Stimulated activated CD8-positive, alpha-beta memory T cell treated with anti-CD3 and anti-CD28 coated beads, Interleukin-2, amount 100 ng/mL, for 48 hours (primary cell): ENCODE measurements around the gene TPRKB.
"Not testable (repeated sequence)": the region's sequence is repeated elsewhere in the genome, so short reads cannot be mapped to it uniquely, and the experiment has no call there.

Source experiments
- DNase-seq, 2 donors: peaks; one replicate each; pipeline ENCODE4 v3.0.0-alpha.2; 2020; ENCODE audit warnings: low read depth in 2 of 2

Gene TPRKB

DNA sequence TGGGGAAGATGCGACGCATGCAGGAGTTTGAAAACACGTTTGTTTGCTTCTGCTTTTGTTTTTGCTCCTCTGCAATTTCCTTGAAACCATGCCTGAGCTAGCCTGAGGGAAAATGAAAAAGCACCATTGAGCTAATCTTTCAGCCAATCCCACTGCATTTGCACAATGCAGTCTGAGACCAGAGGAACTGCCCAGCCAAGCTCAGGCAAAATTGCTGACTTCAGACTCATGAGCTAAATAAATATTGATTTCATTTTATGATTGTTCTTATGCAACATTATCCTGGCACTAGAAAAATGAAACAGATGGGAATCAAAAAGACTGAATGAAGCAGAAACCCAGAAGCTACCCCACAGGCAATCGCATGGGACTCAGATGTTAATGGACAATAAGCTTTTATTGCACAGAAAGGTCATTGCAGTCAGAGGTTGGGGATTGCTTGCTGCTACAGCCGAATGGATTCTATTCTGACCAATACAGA, 37.0 kb downstream of the TPRKB start:
- DNase-seq = no peak

DNA sequence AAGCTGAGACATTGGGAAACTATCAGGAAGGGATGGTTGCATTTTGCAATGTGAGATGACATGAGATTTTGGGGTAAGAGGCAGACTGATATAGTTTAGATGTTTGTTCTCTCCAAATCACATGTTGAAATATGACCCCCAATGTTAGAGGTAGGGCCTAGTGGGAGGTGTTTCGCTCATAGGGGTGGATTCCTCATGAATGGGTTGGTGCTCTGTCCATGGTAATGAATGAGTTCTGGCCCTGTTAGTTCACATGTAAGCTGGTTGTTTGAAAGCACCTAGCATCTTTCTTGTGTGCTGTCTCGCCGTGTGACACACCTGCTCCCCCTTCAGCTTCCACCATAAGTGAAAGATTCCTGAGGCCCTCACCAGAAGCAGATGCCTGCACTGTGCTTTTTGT, 37.7 kb downstream of the TPRKB start:
- DNase-seq = no peak

DNA sequence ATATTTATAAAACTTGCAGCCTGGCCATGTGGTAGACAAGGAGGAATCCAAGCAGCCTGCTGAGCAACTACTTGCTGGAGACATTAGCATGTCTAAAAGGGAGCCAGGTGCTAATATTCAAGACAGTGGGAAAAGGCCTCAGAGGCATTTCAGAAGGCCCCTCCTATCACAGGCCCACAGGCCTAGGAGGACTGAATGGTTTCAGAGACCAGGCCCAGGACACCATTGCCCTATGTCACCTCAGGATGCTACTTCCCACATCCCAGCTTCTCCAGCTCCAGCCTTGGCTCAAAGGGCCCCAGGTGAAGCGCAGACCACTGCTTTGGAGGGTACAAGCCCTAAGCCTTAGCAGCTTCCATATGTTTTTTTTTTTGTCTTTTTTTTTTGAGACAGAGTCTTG, 39.0 kb downstream of the TPRKB start:
- DNase-seq = no peak

DNA sequence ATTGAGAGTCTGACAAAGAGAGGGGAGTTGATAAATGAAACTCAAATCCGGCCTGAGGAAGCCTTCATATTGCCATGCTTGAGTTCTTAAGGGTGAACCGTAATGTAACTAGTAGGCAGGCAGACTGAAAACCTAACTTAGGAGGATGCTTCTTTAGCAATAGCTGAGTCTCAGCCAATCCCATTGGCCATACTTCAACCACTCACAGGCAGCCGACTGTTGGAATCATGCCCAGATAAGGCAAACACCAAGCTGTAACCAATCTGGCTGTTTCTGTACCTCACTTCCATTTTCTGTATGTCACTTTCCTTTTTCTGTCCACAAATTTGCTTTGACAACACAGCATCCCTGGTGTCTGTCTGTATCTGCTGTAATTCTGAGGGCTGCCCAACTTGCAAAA, 39.5 kb downstream of the TPRKB start:
- no peak for DNase-seq

DNA sequence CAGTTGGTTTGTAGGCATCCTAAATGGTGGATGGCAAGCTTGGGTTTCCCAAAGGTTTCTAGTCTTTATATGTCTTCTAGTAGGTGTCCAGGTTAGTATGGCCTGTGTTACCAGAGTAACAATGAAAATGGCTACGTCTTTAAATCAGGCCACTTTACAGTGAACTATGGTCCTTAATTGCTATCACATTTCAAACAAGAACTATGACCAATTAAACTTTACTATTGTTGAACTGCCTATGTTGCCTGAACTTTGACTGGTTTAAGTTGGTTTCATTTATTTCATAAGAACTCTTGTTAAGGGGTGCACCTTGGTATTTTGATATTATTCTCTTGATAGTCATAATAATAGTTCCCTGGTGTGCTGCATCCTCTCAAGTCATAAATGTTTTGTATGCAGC, 40.2 kb downstream of the TPRKB start:
- DNase-seq = not testable (repeated sequence)

DNA sequence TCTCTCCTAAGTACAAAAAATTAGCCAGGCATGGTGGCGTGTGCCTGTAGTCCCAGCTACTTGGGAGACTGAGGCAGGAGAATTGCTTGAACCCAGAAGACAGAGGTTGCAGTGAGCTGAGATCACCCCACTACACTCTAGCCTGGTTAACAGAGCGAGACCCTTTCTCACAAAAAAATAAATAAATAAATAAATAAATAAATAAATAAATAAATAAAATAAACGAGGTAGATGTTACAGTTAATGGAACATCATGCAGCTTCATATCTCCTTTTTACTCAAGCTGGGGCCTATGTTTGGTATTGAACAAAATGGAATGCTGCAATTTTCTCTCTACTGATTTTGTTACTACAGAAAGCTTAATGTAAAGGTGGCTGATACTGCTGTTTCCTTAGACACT, 40.6 kb downstream of the TPRKB start:
- DNase-seq = not testable (repeated sequence)

- not testable (repeated sequence) for DNase-seq
Measured at GRCh38 chr2:73690372-73691088, 46.6 kb downstream of the TPRKB start.

DNA sequence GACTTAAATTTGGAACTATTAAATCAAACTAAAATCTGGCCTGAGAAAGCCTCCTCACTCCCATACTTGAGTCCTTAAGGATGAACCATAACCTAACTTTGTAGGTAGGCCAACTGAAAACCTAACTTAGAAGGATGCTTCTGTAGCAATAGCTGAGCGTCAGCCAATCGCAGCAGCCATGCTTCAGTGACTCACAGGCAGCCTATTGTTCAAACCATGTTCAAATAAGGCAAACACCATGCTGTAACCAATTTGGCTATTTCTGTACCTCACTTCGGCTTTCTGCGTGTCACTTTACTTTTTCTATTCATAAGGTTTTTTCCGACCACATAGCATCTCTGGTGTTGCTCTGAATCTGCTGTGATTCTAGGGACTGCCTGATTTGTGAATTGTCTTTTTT, 48.7 kb downstream of the TPRKB start:
- DNase-seq = not testable (repeated sequence)

DNA sequence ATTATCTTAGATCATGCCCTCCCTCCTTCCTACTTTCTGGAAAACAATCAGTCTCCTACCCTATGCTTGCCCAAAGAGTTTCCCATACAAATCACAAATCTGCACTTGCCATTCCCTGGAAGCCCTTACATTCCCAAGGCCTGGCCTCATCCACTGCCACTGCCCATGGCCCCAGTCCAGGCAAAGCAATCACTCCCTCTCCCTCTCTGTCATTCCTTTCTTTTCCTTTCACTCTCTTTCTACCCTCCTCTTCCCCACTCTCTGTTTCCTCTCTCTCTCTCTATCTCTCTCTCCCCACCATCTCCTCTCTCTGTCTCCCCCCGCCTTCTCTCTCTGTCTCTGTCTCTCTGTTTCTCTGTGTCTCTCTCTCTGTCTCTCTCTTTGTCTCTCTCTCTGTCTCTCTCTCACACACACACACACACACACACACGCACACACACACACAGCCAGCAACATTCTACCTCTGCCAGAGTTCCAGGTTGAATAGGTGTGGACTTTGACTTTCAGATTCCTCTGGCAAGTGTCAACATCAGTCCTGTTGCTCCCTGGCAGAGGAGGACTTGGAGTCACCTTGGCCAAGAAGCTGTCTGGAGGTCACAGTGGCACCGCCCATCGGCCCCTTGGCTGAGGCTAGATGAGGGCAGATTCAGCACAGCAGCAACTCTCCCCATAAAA, 51.2 kb downstream of the TPRKB start:
- no peak for DNase-seq

DNA sequence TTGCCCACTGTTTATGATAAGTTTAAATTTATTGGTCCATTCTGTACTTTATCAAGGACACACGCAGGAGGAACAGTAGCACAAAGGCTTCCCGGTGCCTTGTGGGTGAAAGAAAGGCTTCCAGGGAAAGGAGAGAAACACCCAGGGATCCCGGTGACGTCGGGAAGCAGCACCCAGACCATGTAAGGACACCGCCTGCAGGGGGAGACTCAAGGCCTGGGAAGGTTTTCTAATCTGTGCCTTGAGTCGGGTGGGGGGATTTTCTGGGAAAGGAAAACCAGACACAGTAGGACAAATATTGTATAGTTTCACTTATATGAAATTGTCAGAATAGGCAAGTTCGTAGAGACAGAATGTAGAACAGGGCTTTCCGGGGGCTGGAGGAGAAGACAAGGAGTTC, 52.2 kb downstream of the TPRKB start:
- DNase-seq = not testable (repeated sequence)

DNA sequence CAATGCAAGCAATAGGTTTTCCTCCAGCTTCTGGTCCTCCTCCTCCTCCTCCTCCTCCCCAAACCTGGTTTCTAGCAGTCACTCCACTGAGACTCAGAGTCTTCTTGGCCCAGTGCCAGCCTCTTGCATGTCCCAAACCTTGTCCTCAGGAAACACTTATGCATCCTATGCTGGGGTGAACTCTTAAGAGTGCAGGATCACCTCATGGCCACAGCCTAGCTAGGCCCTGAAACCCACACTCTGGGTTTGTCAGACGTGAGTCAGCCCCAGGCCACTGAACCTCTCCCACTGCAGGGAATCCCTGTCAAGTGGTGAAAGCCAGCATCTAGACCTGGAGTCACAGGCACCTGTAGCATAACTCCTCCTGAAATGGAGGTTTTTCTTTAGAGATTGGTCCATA, 52.8 kb downstream of the TPRKB start:
- not testable (repeated sequence) for DNase-seq

- DNase-seq = not testable (repeated sequence)
Measured at GRCh38 chr2:73679951-73680571, 57.1 kb downstream of the TPRKB start.
